A549 (cell line): ENCODE data around the gene SAMD7. TPM values are rescaled to one million over a fixed set of nuclear protein-coding genes. Genes with fewer than 3 reads are reported as not detected.

Experiments used
- ATAC-seq, 2 experiments: fragments of 200-7000 bp in 1 of 2; fragments of >200 bp in 1 of 2; cut with Nextera tagmentation in 1 of 2; cut with Tn5 transposase in 1 of 2; 3 replicates each; pipeline versions ENCODE4 v1.8.0 to v1.9.1; 2018 to 2020; ENCODE audit warnings: mild to moderate bottlenecking in 1 of 2, moderate library complexity in 1 of 2
- CTCF ChIA-PET: fragments of 300-600 bp; sonication (Branson Sonifier 250); formaldehyde crosslinking; extraction: SDS; loops from one replicate; lab custom pipeline; 2021; ENCODE audit warnings: antibody characterized with exemption, inconsistent platforms; lab: Yijun Ruan, JAX
- POLR2A ChIA-PET: fragments of 350-600 bp; formaldehyde crosslinking; extraction: SDS; loops from one replicate; lab custom pipeline; 2021; ENCODE audit warnings: antibody characterized with exemption, inconsistent platforms; lab: Yijun Ruan, JAX
- DNase-seq, 2 experiments: peaks; one replicate each; pipeline versions ENCODE4 v3.0.0 to v3.0.0-alpha.2; 2011 to 2016; ENCODE audit warnings: low read depth in 1 of 2, low spot score in 1 of 2
- FAIRE-seq: peaks from 2 replicates; lab custom pipeline; 2011; peaks lifted over from hg19 to GRCh38; lab: Jason Lieb, UNC
- H3K27ac ChIP-seq, 2 experiments: fragments of >200 bp; sonication (Bioruptor Twin); formaldehyde crosslinking; 3 replicates each; pipeline ENCODE4 v1.5.1; 2016 to 2017
- H3K4me1 ChIP-seq: fragments of >200 bp; sonication (Bioruptor Twin); formaldehyde crosslinking; 3 replicates; pipeline ENCODE4 v1.6.1; 2016
- H3K4me2 ChIP-seq: fragments of >200 bp; sonication (Bioruptor Twin); formaldehyde crosslinking; 3 replicates; pipeline ENCODE4 v1.6.1; 2016
- H3K4me3 ChIP-seq: fragments of >200 bp; sonication (Bioruptor Twin); formaldehyde crosslinking; 3 replicates; pipeline ENCODE4 v1.5.1; 2016
- H3K9me3 ChIP-seq: fragments of >200 bp; sonication (Bioruptor Twin); formaldehyde crosslinking; 3 replicates; pipeline ENCODE4 v1.6.1; 2016
- BHLHE40 ChIP-seq: IDR thresholded peaks from 2 replicates; pipeline ENCODE4 v1.6.1; 2012; ENCODE audit warnings: low read depth, low read length, inconsistent platforms
- CBX2 ChIP-seq: fragments of 200-600 bp; sonication (generic); IDR thresholded peaks from 2 replicates; pipeline ENCODE4 v1.6.1; 2016; ENCODE audit warnings: low read depth, mild to moderate bottlenecking, borderline replicate concordance
- CEBPB ChIP-seq, 2 experiments: fragments of >200 bp in 1 of 2; sonication (Bioruptor Twin) in 1 of 2; formaldehyde crosslinking in 1 of 2; IDR thresholded peaks; 2 replicates each; pipeline ENCODE4 v1.6.1; 2012 to 2016
- CHD4 ChIP-seq: fragments of 200-600 bp; sonication (generic); IDR thresholded peaks from 2 replicates; pipeline ENCODE4 v1.6.1; 2016; ENCODE audit warnings: antibody characterized with exemption, mild to moderate bottlenecking, borderline replicate concordance
- FOSB ChIP-seq: fragments of 250-450 bp; sonication (Bioruptor Pico); IDR thresholded peaks from 2 replicates; pipeline ENCODE4 v1.5.0; 2020; ENCODE audit warnings: mild to moderate bottlenecking, moderate library complexity
- FOSL2 ChIP-seq, 2 experiments: fragments of 450-650 bp in 1 of 2; fragments of >200 bp in 1 of 2; sonication (Bioruptor Twin) in 1 of 2; formaldehyde crosslinking; IDR thresholded peaks; 2 replicates each; pipeline versions ENCODE4 v1.5.0 to v1.6.1; 2016 to 2020; ENCODE audit warnings: mild to moderate bottlenecking in 1 of 2, moderate library complexity in 1 of 2
- FOXS1 ChIP-seq: fragments of 250-450 bp; sonication (Bioruptor Pico); IDR thresholded peaks from 2 replicates; pipeline ENCODE4 v1.5.0; 2020; ENCODE audit warnings: mild to moderate bottlenecking, moderate library complexity
- HEYL ChIP-seq: fragments of 250-450 bp; sonication (Bioruptor Pico); IDR thresholded peaks from 2 replicates; pipeline ENCODE4 v1.8.0; 2021; ENCODE audit warnings: mild to moderate bottlenecking, moderate library complexity
- HOXB5 ChIP-seq: fragments of 250-450 bp; sonication (Bioruptor Pico); IDR thresholded peaks from 2 replicates; pipeline ENCODE4 v1.5.0; 2020; ENCODE audit warnings: mild to moderate bottlenecking, moderate library complexity
- JUN ChIP-seq, 2 experiments: fragments of >200 bp; sonication (Bioruptor Twin); formaldehyde crosslinking; IDR thresholded peaks; 2 replicates in 1 of 2; 3 replicates in 1 of 2; pipeline ENCODE4 v1.6.1; 2016 to 2017
- JUNB ChIP-seq: fragments of >200 bp; sonication (Bioruptor Twin); formaldehyde crosslinking; IDR thresholded peaks from 2 replicates; pipeline ENCODE4 v1.6.1; 2016
- KDM5A ChIP-seq: fragments of 200-600 bp; sonication (generic); IDR thresholded peaks from 2 replicates; pipeline ENCODE4 v1.6.1; 2016; ENCODE audit warnings: antibody characterized with exemption, mild to moderate bottlenecking
- MAFK ChIP-seq: fragments of 450-650 bp; IDR thresholded peaks from 2 replicates; pipeline ENCODE4 v1.6.1; 2014; ENCODE audit not compliant: partially characterized antibody
- MYC ChIP-seq: IDR thresholded peaks from 2 replicates; pipeline ENCODE4 v1.6.1; 2012; ENCODE audit warnings: mild to moderate bottlenecking, inconsistent platforms, low read length, improper control_type of control experiment, borderline replicate concordance
- PBX3 ChIP-seq: IDR thresholded peaks from 2 replicates; pipeline ENCODE4 v1.6.1; 2012
- PHF8 ChIP-seq: fragments of 200-600 bp; sonication (generic); IDR thresholded peaks from 2 replicates; pipeline ENCODE4 v1.6.1; 2016; ENCODE audit warnings: low read depth, mild to moderate bottlenecking, antibody characterized with exemption, moderate library complexity, borderline replicate concordance
- SMC3 ChIP-seq: fragments of >200 bp; sonication (Bioruptor Twin); formaldehyde crosslinking; IDR thresholded peaks from 3 replicates; pipeline ENCODE4 v1.6.1; 2018; ENCODE audit warnings: inconsistent platforms
- USF2 ChIP-seq: fragments of 450-650 bp; IDR thresholded peaks from 2 replicates; pipeline ENCODE4 v1.6.1; 2014; ENCODE audit warnings: antibody characterized with exemption
- WGBS: methylation state at CpG from one replicate; pipeline ENCODE4 v1.1.6; 2017; ENCODE audit errors: missing lambda C conversion rate; 5-methylcytosine and 5-hydroxymethylcytosine counted together
- polyA plus RNA-seq, 4 experiments: library from polyadenylated mRNA; depleted of rRNA in 3 of 4; stranded (reverse); fragments of >200 nt; fragmentation: RNase III in 1 of 4; extraction: RNeasy Plus Mini Kit Qiagen cat#74134 plus additional on column Dnase treatment in 1 of 4; gene quantifications; 2 replicates in 3 of 4; 3 replicates in 1 of 4; pipeline ENCODE4 v1.2.3, GENCODE V29; 2011 to 2017

Gene SAMD7
- polyA plus RNA-seq, 2 of the 4 experiments (the other 2 are of a cell fraction), result not detected

GRCh38 chr3:169971522-169971921 lies 60.1 kb downstream of the SAMD7 start:
- ATAC-seq (no peak), FAIRE-seq (no peak), DNase-seq (no peak)
- TF ChIP-seq CEBPB (IDR thresholded peaks at IDR 0.05) (peak; percentile 64 to 72; a peak in 3 of 4 replicates), USF2 (no peak)
- Histone ChIP-seq H3K4me1 (peaks cover 13% of the 10 kb centered on the region), H3K4me3 (no peak overlapping the region), H3K9me3 (no peaks in the 10 kb centered on the region), H3K27ac (no peak overlapping the region), H3K4me2 (no peak overlapping the region)
- WGBS, result 87% methylated on average over 2 of the region's 2 CpGs
- ChIA-PET POLR2A (no interaction called here), CTCF (no interaction called here)

GRCh38 chr3:169980055-169980454 lies 68.7 kb downstream of the SAMD7 start:
- WGBS, result 38% methylated on average over 2 of the region's 2 CpGs
- peak; percentile 36 to 59; a peak in 3 of 6 replicates for ATAC-seq
- Histone ChIP-seq H3K4me3 (no peak overlapping the region), H3K4me1 (peaks cover 15% of the 10 kb centered on the region; the same call in 2 of the 3 replicates), H3K4me2 (peak overlapping the region; percentile 11; the same call in 1 of the 3 replicates), H3K9me3 (no peaks in the 10 kb centered on the region)
- no peak for DNase-seq
- FAIRE-seq, result no peak
- POLR2A ChIA-PET, result no interaction called here
- TF ChIP-seq JUNB, result 0 out of 2 replicates have a peak, but pooled peaks have one; percentile 31
- TF ChIP-seq FOXS1 (CRISPR knock-in tag), result no peak
- no peak for TF ChIP-seq FOSB (CRISPR knock-in tag)
- TF ChIP-seq FOSL2 (IDR thresholded peaks at IDR 0.05), result no peak
- peak; percentile 44; the same call in 1 of the 2 replicates for TF ChIP-seq FOSL2 (CRISPR knock-in tag; IDR thresholded peaks at IDR 0.05)
- no peak for TF ChIP-seq JUN (IDR thresholded peaks at IDR 0.05)
- TF ChIP-seq MYC, result no peak
- no peak for TF ChIP-seq CBX2
- TF ChIP-seq CEBPB (IDR thresholded peaks at IDR 0.05), result peak in 1 of 2 experiments; percentile 55; a peak in 1 of 4 replicates
- TF ChIP-seq HOXB5 (CRISPR knock-in tag), result no peak
- no peak for TF ChIP-seq PBX3
- no peak for TF ChIP-seq CHD4
- TF ChIP-seq, all 56 proteins: peak for 3
- H3K27ac ChIP-seq, result no peak overlapping the region
- CTCF ChIA-PET, result interaction anchor here (0.6 kb wide), 1 partner anchor 172 kb away, joined by 3 read pairs; no protein-coding TSS in a partner anchor

- CTCF ChIA-PET, result no interaction called here
- 88% methylated on average over 3 of the region's 3 CpGs for WGBS
- TF ChIP-seq PHF8, result no peak
- TF ChIP-seq MAFK, result no peak
- TF ChIP-seq HEYL (CRISPR knock-in tag), result no peak
- TF ChIP-seq KDM5A, result no peak
- TF ChIP-seq CEBPB (IDR thresholded peaks at IDR 0.05), result no peak
- no peak for TF ChIP-seq SMC3
- TF ChIP-seq FOSB (CRISPR knock-in tag), result no peak
- no peak for TF ChIP-seq CHD4
- TF ChIP-seq BHLHE40, result no peak
- Histone ChIP-seq H3K4me1 (peaks cover 14% of the 10 kb centered on the region; the same call in 2 of the 3 replicates), H3K4me2 (no peak overlapping the region), H3K27ac (no peak overlapping the region), H3K4me3 (no peak overlapping the region), H3K9me3 (no peaks in the 10 kb centered on the region)
- POLR2A ChIA-PET, result no interaction called here
- ATAC-seq, result no peak
- DNase-seq, result no peak
- FAIRE-seq, result no peak
Observed at GRCh38 chr3:169984292-169984691, 72.9 kb downstream of the SAMD7 start.

Other genes with a start within 250 kb of the SAMD7 start
- gene MECOM, start 247.9 kb upstream of the SAMD7 start, polyA plus RNA-seq (2011; rRNA removed), result 0.24 and 0.27 TPM in 2 replicates
- gene MECOM, start 247.9 kb upstream of the SAMD7 start, polyA plus RNA-seq (2017; fragmentation: RNase III; extraction: RNeasy Plus Mini Kit Qiagen cat#74134 plus additional on column Dnase treatment), result not detected in 3 replicates
- 2.2 TPM in 1 of 2 replicates, not detected in the other for gene TERC, start 146.5 kb upstream of the SAMD7 start, polyA plus RNA-seq (2011; rRNA removed)
- gene TERC, start 146.5 kb upstream of the SAMD7 start, polyA plus RNA-seq (2017; fragmentation: RNase III; extraction: RNeasy Plus Mini Kit Qiagen cat#74134 plus additional on column Dnase treatment), result 0.25 TPM in 1 of 3 replicates, not detected in the others
- gene ACTRT3, start 142.0 kb upstream of the SAMD7 start, polyA plus RNA-seq (2011; rRNA removed), result 1.8 and 2.3 TPM in 2 replicates
- gene ACTRT3, start 142.0 kb upstream of the SAMD7 start, polyA plus RNA-seq (2017; fragmentation: RNase III; extraction: RNeasy Plus Mini Kit Qiagen cat#74134 plus additional on column Dnase treatment), result 2.8 to 4.4 TPM (median 3.3 TPM) in 3 replicates
- gene MYNN, start 138.2 kb upstream of the SAMD7 start, polyA plus RNA-seq (2011; rRNA removed), result 29.6 and 31.6 TPM in 2 replicates
- gene MYNN, start 138.2 kb upstream of the SAMD7 start, polyA plus RNA-seq (2017; fragmentation: RNase III; extraction: RNeasy Plus Mini Kit Qiagen cat#74134 plus additional on column Dnase treatment), result 12.0 to 12.8 TPM (median 12.2 TPM) in 3 replicates
- gene LRRIQ4, start 98.7 kb upstream of the SAMD7 start, polyA plus RNA-seq (2011; rRNA removed), result not detected in 2 replicates
- gene LRRIQ4, start 98.7 kb upstream of the SAMD7 start, polyA plus RNA-seq (2017; fragmentation: RNase III; extraction: RNeasy Plus Mini Kit Qiagen cat#74134 plus additional on column Dnase treatment), result not detected in 3 replicates
- not detected in 2 replicates for gene LRRC34, start 98.7 kb upstream of the SAMD7 start, polyA plus RNA-seq (2011; rRNA removed)
- not detected in 3 replicates for gene LRRC34, start 98.7 kb upstream of the SAMD7 start, polyA plus RNA-seq (2017; fragmentation: RNase III; extraction: RNeasy Plus Mini Kit Qiagen cat#74134 plus additional on column Dnase treatment)
- 0.27 and 0.37 TPM in 2 replicates for gene LRRC31, start 41.6 kb upstream of the SAMD7 start, polyA plus RNA-seq (2011; rRNA removed)
- gene LRRC31, start 41.6 kb upstream of the SAMD7 start, polyA plus RNA-seq (2017; fragmentation: RNase III; extraction: RNeasy Plus Mini Kit Qiagen cat#74134 plus additional on column Dnase treatment), result 0.04 TPM in 2 of 3 replicates, not detected in the other
- 84.5 and 88.1 TPM in 2 replicates for gene SEC62, start 55.2 kb downstream of the SAMD7 start, polyA plus RNA-seq (2011; rRNA removed)
- 105 to 111 TPM (median 107 TPM) in 3 replicates for gene SEC62, start 55.2 kb downstream of the SAMD7 start, polyA plus RNA-seq (2017; fragmentation: RNase III; extraction: RNeasy Plus Mini Kit Qiagen cat#74134 plus additional on column Dnase treatment)
- gene GPR160, start 126.4 kb downstream of the SAMD7 start, polyA plus RNA-seq (2011; rRNA removed), result 4.5 and 6.3 TPM in 2 replicates
- gene GPR160, start 126.4 kb downstream of the SAMD7 start, polyA plus RNA-seq (2017; fragmentation: RNase III; extraction: RNeasy Plus Mini Kit Qiagen cat#74134 plus additional on column Dnase treatment), result 2.0 TPM in 3 replicates